ENCODE results near the gene GPR142. TPM values are rescaled to one million over a fixed set of nuclear protein-coding genes. Genes with fewer than 3 reads are reported as not detected.
A peak's percentile ranks its signal among the peaks of the same experiment; 100 is the strongest.

The GPR142 gene
- total and polyA plus RNA-seq, 2 of the 8 experiments (the other 6 are each of a cell fraction or from before 2014, with no cell fraction given), result 0.05 TPM; not detected in 1

- Histone ChIP-seq H3K23me2 (ENCODE audit: low read depth, low read length) (peaks cover 1% of the 10 kb centered on the region), H3K79me2 (ENCODE audit: control insufficient read depth in 1 of 2, insufficient read depth in 2 of 2, low read length in 2 of 2) (no peaks in the 10 kb centered on the region), H3K9ac (replicated peaks in 1 of 4; ENCODE audit: extremely low read depth in 1 of 4, low read depth in 3 of 4, low read length in 3 of 4) (no peak overlapping the region), H3K4ac (replicated peaks; ENCODE audit: insufficient read length, low read depth, low read length) (no peak overlapping the region), H3K4me3 (ENCODE audit: extremely low read depth in 1 of 4, insufficient read depth in 2 of 4, low read depth in 3 of 4, low read length in 4 of 4) (no peak overlapping the region), H2AFZ (ENCODE audit: low read length) (no peak overlapping the region), H2BK20ac (ENCODE audit: low read length) (peak overlapping the region; percentile 98), H4K91ac (replicated peaks; ENCODE audit: insufficient read length, low read length) (peak overlapping the region; percentile 61), H3K4me2 (ENCODE audit: insufficient read depth in 1 of 2, low read depth in 2 of 2, low read length in 2 of 2) (no peak overlapping the region; a peak in 1 of 4 replicates), H4K8ac (ENCODE audit: extremely low read depth, insufficient read depth, low read length) (no peak overlapping the region; the same call in 1 of the 2 replicates), H3K18ac (ENCODE audit: extremely low read depth, low read length) (peak overlapping the region; percentile 93), H2BK120ac (replicated peaks; ENCODE audit: low read depth, low read length) (peak overlapping the region; percentile 5), H3K56ac (replicated peaks; ENCODE audit: insufficient read length, low read depth, low read length) (no peak overlapping the region), H2BK15ac (ENCODE audit: low read length) (no peak overlapping the region), H3K14ac (ENCODE audit: insufficient read length) (no peak overlapping the region), H4K5ac (ENCODE audit: insufficient read length, low read depth, low read length) (no peak overlapping the region), H3K9me3 (ENCODE audit: insufficient read depth in 2 of 2, low read depth in 1 of 2, low read length in 1 of 2) (no peaks in the 10 kb centered on the region), H3K4me1 (replicated peaks in 1 of 4; ENCODE audit: control insufficient read depth in 3 of 4, insufficient read depth in 4 of 4, low read length in 3 of 4) (peaks cover 5 to 29% (median 19%) of the 10 kb centered on the region in 4 experiments), H3K27ac (ENCODE audit: low read depth, low read length) (no peak overlapping the region), H2BK5ac (ENCODE audit: low read depth, low read length) (peak overlapping the region; percentile 83; the same call in 1 of the 2 replicates), H4K20me1 (replicated peaks in 1 of 2; ENCODE audit: control insufficient read depth in 1 of 2, insufficient read depth in 2 of 2, low read length in 2 of 2) (no peaks in the 10 kb centered on the region), H3K23ac (ENCODE audit: insufficient read length) (no peak overlapping the region), H3K36me3 (ENCODE audit: control insufficient read depth in 2 of 4, insufficient read depth in 4 of 4, low read length in 3 of 4) (no peaks in the 10 kb centered on the region), H2BK12ac (ENCODE audit: low read depth, low read length) (peak overlapping the region; percentile 85; the same call in 1 of the 2 replicates), H3K27me3 (replicated peaks in 1 of 4; ENCODE audit: control insufficient read depth in 3 of 4, extremely low read depth in 1 of 4, insufficient read depth in 3 of 4, low read length in 3 of 4) (no peaks in the 10 kb centered on the region; a peak in 1 of 7 replicates), H3K79me1 (ENCODE audit: low read depth, low read length) (no peaks in the 10 kb centered on the region), H2AK5ac (ENCODE audit: low read depth, low read length) (peak overlapping the region; percentile 67; the same call in 1 of the 2 replicates)
- no peak for FAIRE-seq
- 74% methylated on average over 10 of the region's 14 CpGs; no CpG with 5 or more reads in 1 of the 2 experiments for WGBS, 2 experiments (ENCODE audit: extremely low coverage in 1 of 2, insufficient coverage in 1 of 2, insufficient read length in 1 of 2, insufficient replicate concordance in 2 of 2, low coverage in 1 of 2, low lambda C conversion rate in 2 of 2, missing lambda C conversion rate in 1 of 2)
- ChIA-PET CTCF (ENCODE audit: partially characterized antibody) (interaction anchor here (0.6 to 9.2 kb wide), 31 partner anchors 8 to 500 kb away, joined by 3 to 83 read pairs (median 4); no protein-coding TSS in a partner anchor), POLR2A (ENCODE audit: partially characterized antibody) (interaction anchor here (1.0 to 1.6 kb wide), 6 partner anchors 8 to 152 kb away, joined by 3 to 4 read pairs (median 3); no protein-coding TSS in a partner anchor)
- DNase-seq (ENCODE audit: low read depth in 1 of 2, low spot score in 2 of 2), result no peak
- TF ChIP-seq CREB1 (IDR thresholded peaks at IDR 0.05), result no peak
- no peak for TF ChIP-seq ATF2 (IDR thresholded peaks at IDR 0.05; ENCODE audit: low read length)
- no peak for TF ChIP-seq RAD21 (IDR thresholded peaks at IDR 0.05 in 1 of 2, conservative IDR thresholded peaks at IDR 0.05 in 1 of 2; ENCODE audit: low read depth in 2 of 2, low read length in 2 of 2)
- no peak for TF ChIP-seq RXRA (IDR thresholded peaks at IDR 0.05; ENCODE audit: insufficient read depth, low read depth, low read length)
- no peak for TF ChIP-seq JUN (IDR thresholded peaks at IDR 0.05; ENCODE audit: low read depth, low read length)
- TF ChIP-seq SIRT6 (IDR thresholded peaks at IDR 0.05; ENCODE audit: low read length), result no peak
- no peak for TF ChIP-seq SUZ12 (IDR thresholded peaks at IDR 0.05; ENCODE audit: low read length)
- TF ChIP-seq CHD1 (IDR thresholded peaks at IDR 0.05; ENCODE audit: low read depth, low read length), result no peak
- no peak for TF ChIP-seq POU5F1 (IDR thresholded peaks at IDR 0.05; ENCODE audit: low read depth, low read length)
- no peak for TF ChIP-seq GTF2F1 (IDR thresholded peaks at IDR 0.05; ENCODE audit: borderline replicate concordance, low read depth, low read length)
Measured at GRCh38 chr17:74362810-74363498, 4.4 kb upstream of the GPR142 start.

Measured in H1 (cell line).